K562 (cell line): ENCODE results near the gene SLC39A7. TPM values are rescaled to one million over a fixed set of nuclear protein-coding genes. Genes with fewer than 3 reads are reported as not detected.

Experiments used
- ATAC-seq: fragments of 200-7000 bp; cut with Tn5 transposase; 3 replicates; pipeline ENCODE4 v1.9.1; 2020; ENCODE audit warnings: moderate library complexity
- BruUV-seq: library from RNA; stranded (reverse); fragments of 400-500 nt; replicated peaks from 2 replicates; lab custom pipeline; 2021; lab: Mats Ljungman, UMichigan
- CTCF ChIA-PET: fragments of 300-600 bp; formaldehyde crosslinking; extraction: SDS; loops from one replicate; lab custom pipeline; 2021; ENCODE audit warnings: low intra/inter-chr PET ratio; lab: Yijun Ruan, JAX
- POLR2A ChIA-PET: fragments of 300-600, 350-650 bp; sonication (Branson Sonifier 250); formaldehyde crosslinking; extraction: SDS; loops from one replicate; lab custom pipeline; 2021; ENCODE audit warnings: antibody characterized with exemption, inconsistent platforms; lab: Yijun Ruan, JAX
- DNase-seq, 4 experiments: peaks; one replicate each; pipeline versions ENCODE4 v3.0.0 to v3.0.0-alpha.2; 2011 to 2018; ENCODE audit warnings: low spot score in 3 of 4, mixed read lengths in 3 of 4; ENCODE audit errors: extremely low read depth in 1 of 4
- FAIRE-seq: peaks from 2 replicates; lab custom pipeline; 2011; peaks lifted over from hg19 to GRCh38; lab: Jason Lieb, UNC
- H2AFZ ChIP-seq: 2 replicates; pipeline ENCODE4 v1.6.0; 2011; ENCODE audit warnings: low read depth, low read length, control low read depth, inconsistent platforms
- H3K27ac ChIP-seq: fragments of 200-600 bp; 3 replicates; pipeline ENCODE4 v1.8.0; 2011; ENCODE audit warnings: low read depth, mild to moderate bottlenecking, control low read depth, inconsistent platforms, low read length, moderate library complexity, mixed read lengths; ENCODE audit errors: extremely low read depth
- H3K27me3 ChIP-seq, 2 experiments: fragments of 300-600 bp in 1 of 2; 2 replicates in 1 of 2; 3 replicates in 1 of 2; pipeline versions ENCODE4 v1.6.0 to v1.8.0; 2011; ENCODE audit warnings: inconsistent platforms in 2 of 2, low read length in 2 of 2, mild to moderate bottlenecking in 1 of 2, mixed read lengths in 1 of 2, moderate library complexity in 1 of 2; ENCODE audit not compliant: control insufficient read depth in 2 of 2, insufficient read depth in 2 of 2
- H3K36me3 ChIP-seq: fragments of 300-600 bp; 3 replicates; pipeline ENCODE4 v1.8.0; 2011; ENCODE audit warnings: mild to moderate bottlenecking, low read length, inconsistent platforms; ENCODE audit not compliant: control insufficient read depth, insufficient read depth
- H3K4me1 ChIP-seq, 2 experiments: fragments of 200-600 bp in 1 of 2; replicated peaks in 1 of 2; 2 replicates in 1 of 2; 3 replicates in 1 of 2; pipeline versions ENCODE4 v1.5.1 to v1.8.0; 2011; ENCODE audit warnings: inconsistent platforms in 2 of 2, low read length in 2 of 2, mild to moderate bottlenecking in 1 of 2, mixed read lengths in 1 of 2, moderate library complexity in 1 of 2; ENCODE audit not compliant: control insufficient read depth in 2 of 2, insufficient read depth in 2 of 2
- H3K4me2 ChIP-seq: 2 replicates; pipeline ENCODE4 v1.6.1; 2011; ENCODE audit warnings: low read length, control low read depth, inconsistent platforms, mixed read lengths; ENCODE audit not compliant: insufficient read depth
- H3K4me3 ChIP-seq: fragments of 200-600 bp; sonication (generic), shearing (Covaris generic); 2 replicates; pipeline ENCODE4 v1.5.1; 2016; ENCODE audit warnings: control low read depth, inconsistent platforms
- H3K79me2 ChIP-seq: fragments of 200-600 bp; 3 replicates; pipeline ENCODE4 v1.8.0; 2011; ENCODE audit warnings: low read length, inconsistent platforms; ENCODE audit not compliant: control insufficient read depth, insufficient read depth
- H3K9ac ChIP-seq, 2 experiments: 2 replicates each; pipeline versions ENCODE4 v1.6.0 to v1.6.1; 2011; ENCODE audit warnings: low read depth in 2 of 2, low read length in 2 of 2, control low read depth in 1 of 2, inconsistent platforms in 1 of 2, mild to moderate bottlenecking in 1 of 2, mixed read lengths in 1 of 2; ENCODE audit not compliant: insufficient read depth in 1 of 2
- H3K9me1 ChIP-seq: one replicate; pipeline ENCODE4 v1.6.0; 2011; ENCODE audit warnings: inconsistent platforms, mild to moderate bottlenecking, low read length, moderate library complexity; ENCODE audit not compliant: control insufficient read depth, insufficient read depth
- H3K9me3 ChIP-seq: replicated peaks from 2 replicates; pipeline ENCODE4 v1.5.1; 2011; ENCODE audit warnings: low read depth, low read length, inconsistent platforms; ENCODE audit not compliant: control insufficient read depth, insufficient read depth
- H4K20me1 ChIP-seq: replicated peaks from 2 replicates; pipeline ENCODE4 v1.6.1; 2011; ENCODE audit warnings: low read length, inconsistent platforms, mixed read lengths; ENCODE audit not compliant: control insufficient read depth, insufficient read depth
- CHD2 ChIP-seq: IDR thresholded peaks from 2 replicates; pipeline ENCODE4 v1.6.1; 2011; ENCODE audit warnings: low read depth, low read length
- CTCF ChIP-seq, 3 experiments: IDR thresholded peaks in 2 of 3; conservative IDR thresholded peaks in 1 of 3; 2 replicates each; pipeline ENCODE4 v1.5.1; 2011 to 2012; ENCODE audit warnings: low read length in 3 of 3, mild to moderate bottlenecking in 3 of 3, control low read depth in 2 of 3, improper control_type of control experiment in 1 of 3, inconsistent platforms in 1 of 3, low read depth in 1 of 3, mixed read lengths in 1 of 3, moderate library complexity in 1 of 3; ENCODE audit not compliant: insufficient read depth in 2 of 3
- FOSL1 ChIP-seq: fragments of 200-800 bp; sonication (Bioruptor generic); conservative IDR thresholded peaks from 2 replicates; pipeline ENCODE4 v1.6.1; 2016; ENCODE audit warnings: missing genetic modification characterization, missing compliant biosample characterization
- MLX ChIP-seq, 2 experiments: fragments of 450-650 bp in 1 of 2; sonication (generic) in 1 of 2; formaldehyde crosslinking; conservative IDR thresholded peaks; 2 replicates each; pipeline versions ENCODE4 v1.4.0 to v1.8.1; 2020 to 2022; ENCODE audit warnings: mild to moderate bottlenecking in 1 of 2, missing genetic modification reagents in 1 of 2
- NRF1 ChIP-seq, 2 experiments: fragments of 450-650 bp; IDR thresholded peaks in 1 of 2; conservative IDR thresholded peaks in 1 of 2; 2 replicates each; pipeline ENCODE4 v1.6.1; 2014; ENCODE audit warnings: mild to moderate bottlenecking in 2 of 2
- PRPF4 ChIP-seq: fragments of 200-400 bp; formaldehyde crosslinking; IDR thresholded peaks from one replicate; pipeline ENCODE4 v1.6.1; 2017; ENCODE audit warnings: low read length, low read depth, mild to moderate bottlenecking; ENCODE audit not compliant: insufficient read depth, poor library complexity, severe bottlenecking
- SMARCA5 ChIP-seq: fragments of 450-650 bp; IDR thresholded peaks from 2 replicates; pipeline ENCODE4 v1.6.1; 2016
- THAP7 ChIP-seq: fragments of 250-450 bp; sonication (Bioruptor Pico); IDR thresholded peaks from 2 replicates; pipeline ENCODE4 v1.5.0; 2021
- ZNF143 ChIP-seq: sonication (generic); formaldehyde crosslinking; IDR thresholded peaks from 2 replicates; pipeline ENCODE4 v1.9.0; 2022; ENCODE audit warnings: mild to moderate bottlenecking, missing genetic modification reagents
- ZNF239 ChIP-seq: fragments of 250-450 bp; sonication (Bioruptor Pico); IDR thresholded peaks from 2 replicates; pipeline ENCODE4 v1.4.0; 2020; ENCODE audit warnings: mild to moderate bottlenecking
- WGBS: fragments of 100-300 bp; shearing (Covaris generic); methylation state at CpG from one replicate; pipeline ENCODE4 v1.1.6; 2016; ENCODE audit warnings: low coverage, mixed read lengths; ENCODE audit not compliant: insufficient coverage; ENCODE audit errors: missing lambda C conversion rate; 5-methylcytosine and 5-hydroxymethylcytosine counted together
- in situ Hi-C: fragments of 300-500 bp; cut with MboI; formaldehyde crosslinking; loops from 4 replicates; pipeline ENCODE4 v1.15.0; 2018; ENCODE audit warnings: inconsistent platforms, mixed read lengths
- intact Hi-C: fragments of 100-400 bp; cut with micrococcal nuclease; formaldehyde crosslinking; loops from 2 replicates; pipeline ENCODE4 v1.14.2; 2022
- polyA plus RNA-seq, 8 experiments: library from polyadenylated mRNA; depleted of rRNA in 4 of 8; stranded (reverse) in 5 of 8; unstranded in 3 of 8; fragments of >200 nt; fragmentation: Nextera tagmentation in 2 of 8; fragmentation: Illumina TruSeq in 1 of 8; extraction: Ambion mirVana in 2 of 8; extraction: Trizol in 1 of 8; gene quantifications; 2 replicates each; pipeline versions ENCODE4 v1.2.1 to v1.2.3, GENCODE V29; 2011 to 2014; ENCODE audit warnings: inconsistent platforms in 1 of 8, missing spikeins in 1 of 8
- total RNA-seq, 7 experiments: library from RNA; depleted of rRNA in 6 of 7; stranded (reverse); fragments of >200 nt in 6 of 7; fragmentation: Illumina TruSeq in 2 of 7; extraction: Trizol in 2 of 7; gene quantifications; 2 replicates each; pipeline versions ENCODE4 v1.2.1 to v1.2.3, GENCODE V29; 2011 to 2021; ENCODE audit warnings: low replicate concordance in 1 of 7
- TF ChIP-seq, protein P1 (sequence below), 2 experiments: fragments of 450-650 bp; IDR thresholded peaks; 2 replicates each; pipeline ENCODE4 v1.6.1; 2016; ENCODE audit warnings: mild to moderate bottlenecking in 2 of 2, borderline replicate concordance in 1 of 2, low read depth in 1 of 2, moderate library complexity in 1 of 2

SLC39A7 gene
- total and polyA plus RNA-seq, 9 of the 15 experiments (the other 6 are each of a cell fraction or from before 2014, with no cell fraction given), result 21.7 to 169 (median 121) TPM

GRCh38 chr6:33176906-33177305, 23.8 kb upstream of the SLC39A7 start:
- POLR2A ChIA-PET, result no interaction called here
- H3K9ac ChIP-seq, result no peak overlapping the region
- CTCF ChIA-PET, result no interaction called here
- H3K27ac ChIP-seq, result no peak overlapping the region
- H4K20me1 ChIP-seq, result no peaks in the 10 kb centered on the region; the same call in 1 of the 2 replicates
- H3K27me3 ChIP-seq, result peaks cover 3 to 18% of the 10 kb centered on the region in 2 experiments; a peak in 4 of 5 replicates
- no peaks in the 10 kb centered on the region for H3K4me1 ChIP-seq
- H2AFZ ChIP-seq, result no peak overlapping the region
- no peaks in the 10 kb centered on the region for H3K9me3 ChIP-seq
- no peaks in the 10 kb centered on the region for H3K79me2 ChIP-seq
- no peak for FAIRE-seq
- no peak for DNase-seq
- WGBS, result 10% methylated on average over 7 of the region's 7 CpGs
- BruUV-seq, result no TSS peak
- in situ Hi-C loops, result no loop called here
- intact Hi-C loops, result no loop called here
- H3K4me2 ChIP-seq, result no peak overlapping the region
- no peak overlapping the region for H3K4me3 ChIP-seq
- H3K9me1 ChIP-seq, result no peaks in the 10 kb centered on the region
- no peaks in the 10 kb centered on the region for H3K36me3 ChIP-seq
- no peak for ATAC-seq
- TF ChIP-seq CHD2 (no peak), CTCF (IDR thresholded peaks at IDR 0.05 in 2 of 3, conservative IDR thresholded peaks at IDR 0.05 in 1 of 3; ENCODE audit: insufficient read depth in 2 of 3, low read depth in 1 of 3, low read length in 3 of 3) (no peak), SMARCA5 (no peak), ZNF239 (CRISPR knock-in tag) (no peak), THAP7 (CRISPR knock-in tag) (no peak), ZNF143 (CRISPR knock-in tag) (no peak), PRPF4 (no peak), NRF1 (conservative IDR thresholded peaks at IDR 0.05 in 1 of 2, IDR thresholded peaks at IDR 0.05 in 1 of 2) (no peak), FOSL1 (tag) (no peak), MLX (CRISPR knock-in tag; conservative IDR thresholded peaks at IDR 0.05) (no peak)
- TF ChIP-seq, protein P1, sequence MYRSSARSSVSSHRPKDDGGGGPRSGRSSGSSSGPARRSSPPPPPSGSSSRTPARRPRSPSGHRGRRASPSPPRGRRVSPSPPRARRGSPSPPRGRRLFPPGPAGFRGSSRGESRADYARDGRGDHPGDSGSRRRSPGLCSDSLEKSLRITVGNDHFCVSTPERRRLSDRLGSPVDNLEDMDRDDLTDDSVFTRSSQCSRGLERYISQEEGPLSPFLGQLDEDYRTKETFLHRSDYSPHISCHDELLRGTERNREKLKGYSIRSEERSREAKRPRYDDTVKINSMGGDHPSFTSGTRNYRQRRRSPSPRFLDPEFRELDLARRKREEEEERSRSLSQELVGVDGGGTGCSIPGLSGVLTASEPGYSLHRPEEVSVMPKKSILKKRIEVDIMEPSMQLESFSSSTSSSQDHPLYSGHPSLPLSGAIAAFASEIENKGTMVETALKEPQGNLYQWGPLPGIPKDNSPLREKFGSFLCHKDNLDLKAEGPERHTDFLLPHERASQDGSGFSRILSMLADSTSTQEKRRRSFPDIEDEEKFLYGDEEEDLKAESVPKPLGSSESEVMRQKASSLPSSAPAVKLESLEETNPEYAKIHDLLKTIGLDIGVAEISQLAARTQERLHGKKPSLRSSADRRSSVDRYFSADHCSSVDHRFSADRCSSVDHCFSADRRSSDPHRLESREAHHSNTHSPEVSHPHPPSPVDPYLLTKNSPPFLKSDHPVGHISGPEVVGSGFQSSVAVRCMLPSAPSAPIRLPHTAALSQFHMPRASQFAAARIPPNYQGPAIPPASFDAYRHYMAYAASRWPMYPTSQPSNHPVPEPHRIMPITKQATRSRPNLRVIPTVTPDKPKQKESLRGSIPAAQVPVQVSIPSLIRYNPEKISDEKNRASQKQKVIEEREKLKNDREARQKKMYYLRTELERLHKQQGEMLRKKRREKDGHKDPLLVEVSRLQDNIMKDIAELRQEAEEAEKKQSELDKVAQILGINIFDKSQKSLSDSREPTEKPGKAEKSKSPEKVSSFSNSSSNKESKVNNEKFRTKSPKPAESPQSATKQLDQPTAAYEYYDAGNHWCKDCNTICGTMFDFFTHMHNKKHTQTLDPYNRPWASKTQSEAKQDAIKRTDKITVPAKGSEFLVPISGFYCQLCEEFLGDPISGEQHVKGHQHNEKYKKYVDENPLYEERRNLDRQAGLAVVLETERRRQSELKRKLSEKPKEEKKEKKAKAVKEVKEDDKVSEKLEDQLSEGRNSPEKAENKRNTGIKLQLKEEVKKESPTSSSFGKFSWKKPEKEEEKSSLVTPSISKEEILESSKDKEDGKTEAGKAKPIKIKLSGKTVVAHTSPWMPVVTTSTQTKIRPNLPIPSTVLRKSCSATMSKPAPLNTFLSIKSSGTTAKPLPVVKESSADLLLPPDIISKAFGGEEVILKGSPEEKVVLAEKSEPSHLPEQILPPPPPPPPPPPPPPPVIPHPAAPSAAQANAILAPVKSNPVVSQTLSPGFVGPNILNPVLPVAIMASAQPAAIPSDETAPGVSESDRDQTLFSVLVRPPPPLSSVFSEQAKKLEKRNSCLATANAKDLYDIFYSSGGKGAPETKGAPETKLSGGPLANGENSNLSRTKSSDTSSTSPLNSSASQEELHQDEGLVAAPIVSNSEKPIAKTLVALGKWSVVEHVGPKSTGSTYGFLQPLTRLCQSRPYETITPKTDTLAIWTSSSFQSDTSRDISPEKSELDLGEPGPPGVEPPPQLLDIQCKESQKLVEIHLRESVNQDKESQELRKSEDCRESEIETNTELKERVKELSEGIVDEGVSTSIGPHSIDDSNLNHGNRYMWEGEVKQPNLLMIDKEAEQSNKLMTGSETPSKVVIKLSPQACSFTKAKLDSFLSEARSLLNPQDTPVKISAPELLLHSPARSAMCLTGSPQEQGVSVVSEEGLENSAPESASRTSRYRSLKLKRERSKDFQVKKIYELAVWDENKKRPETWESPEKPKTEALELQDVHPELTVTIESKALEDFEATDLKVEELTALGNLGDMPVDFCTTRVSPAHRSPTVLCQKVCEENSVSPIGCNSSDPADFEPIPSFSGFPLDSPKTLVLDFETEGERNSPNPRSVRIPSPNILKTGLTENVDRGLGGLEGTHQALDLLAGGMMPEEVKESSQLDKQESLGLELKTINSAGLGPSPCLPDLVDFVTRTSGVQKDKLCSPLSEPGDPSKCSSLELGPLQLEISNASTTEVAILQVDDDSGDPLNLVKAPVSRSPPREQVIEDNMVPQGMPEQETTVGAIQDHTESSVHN (IDR thresholded peaks at IDR 0.05; ENCODE audit: borderline replicate concordance in 1 of 2, low read depth in 1 of 2), result no peak
